Hematopoietic multipotent progenitor cell treated with erythropoietin and hydrocortisone succinate and interleukin-3 and kit ligand, for 8 days (in vitro differentiated cells): ENCODE data around the gene PHACTR2.
"Not testable (repeated sequence)": the region's sequence is repeated elsewhere in the genome, so short reads cannot be mapped to it uniquely, and the experiment has no call there.

Experiments
- DNase-seq: peaks from one replicate; pipeline ENCODE4 v3.0.0-alpha.2; 2015

Gene PHACTR2

DNA sequence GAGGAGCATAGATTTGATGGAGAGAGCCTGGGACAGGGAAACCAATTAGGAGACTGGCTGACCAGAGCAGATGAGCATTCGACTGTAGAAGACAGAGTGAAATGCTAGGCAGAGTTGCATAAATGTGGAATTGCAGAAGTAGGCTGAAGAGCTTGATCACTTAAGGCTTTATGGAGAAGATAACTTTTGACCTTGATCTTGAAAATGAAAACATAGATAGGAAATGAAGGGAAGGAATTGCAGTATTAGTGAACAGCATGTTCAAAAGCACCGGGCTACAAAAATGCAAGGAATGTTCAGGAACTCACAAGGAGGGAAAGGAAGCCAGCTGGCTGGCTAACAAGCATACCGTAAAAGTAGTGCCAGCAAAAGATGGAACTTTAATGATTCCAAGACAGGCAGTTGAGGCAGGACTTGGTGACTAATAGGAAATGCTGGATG, 144.8 kb downstream of the PHACTR2 start:
- DNase-seq: no peak

GRCh38 chr6:143823548-143823947, 145.8 kb downstream of the PHACTR2 start:
- DNase-seq: no peak

DNA sequence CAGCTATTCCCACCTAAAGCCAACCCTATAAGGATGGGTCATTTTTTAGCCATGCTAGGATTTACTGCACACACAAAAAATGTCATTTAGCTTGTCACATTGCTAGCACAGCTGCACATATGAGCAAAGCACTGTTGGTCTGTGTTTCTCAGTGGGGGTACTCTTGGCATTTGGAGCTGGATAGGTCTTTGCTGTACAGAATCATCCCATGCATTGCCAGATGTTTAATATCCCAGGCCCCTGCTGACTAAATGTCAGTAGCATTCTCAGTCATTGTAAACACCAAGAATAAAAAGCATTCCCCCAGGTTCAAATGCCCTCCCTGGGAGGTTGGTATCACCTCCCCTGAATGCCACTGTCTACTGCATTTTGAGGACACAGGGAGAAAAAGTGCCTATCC, 150.8 kb downstream of the PHACTR2 start:
- DNase-seq: no peak

- no peak for DNase-seq
Measured at GRCh38 chr6:143836150-143836549, 158.4 kb downstream of the PHACTR2 start.

- no peak for DNase-seq
Measured at GRCh38 chr6:143838395-143838794, 160.6 kb downstream of the PHACTR2 start.

- DNase-seq: no peak
Measured at GRCh38 chr6:143839196-143839595, 161.4 kb downstream of the PHACTR2 start.

DNA sequence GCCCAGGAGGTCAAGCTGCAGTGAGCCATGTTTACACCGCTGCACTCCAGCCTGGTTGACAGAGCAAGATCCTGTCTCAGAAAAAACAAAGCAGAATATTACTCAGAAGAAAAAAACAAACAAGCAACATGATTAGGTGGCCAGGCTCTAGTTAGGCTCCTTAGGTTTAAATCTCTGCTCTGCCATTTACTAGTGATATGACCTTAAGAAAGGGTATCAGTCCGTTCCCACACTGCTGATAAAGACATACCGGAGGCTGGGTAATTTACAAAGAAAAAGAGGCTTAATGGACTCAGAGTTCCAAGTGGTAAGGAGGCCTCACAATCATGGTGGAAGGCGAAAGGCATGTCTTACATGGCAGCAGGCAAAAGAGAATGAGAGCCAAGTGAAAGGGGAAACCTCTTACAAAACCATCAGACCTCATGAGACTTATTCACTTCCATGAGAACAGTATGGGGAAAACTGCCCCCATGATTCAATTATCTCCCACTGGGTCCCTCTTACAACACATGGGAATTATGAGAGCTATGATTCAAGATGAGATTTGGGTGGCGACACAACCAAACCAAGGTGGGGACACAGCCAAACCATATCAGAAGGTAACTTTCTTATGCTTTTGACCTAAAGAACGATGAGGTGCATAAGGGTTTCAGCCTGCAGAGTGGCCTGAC, 163.0 kb downstream of the PHACTR2 start:
- no peak for DNase-seq

GRCh38 chr6:143842461-143842901, 164.7 kb downstream of the PHACTR2 start:
- DNase-seq: no peak

- DNase-seq: peak; percentile 97
Measured at GRCh38 chr6:143842902-143843676, 165.3 kb downstream of the PHACTR2 start, which contains the start of gene LTV1. Gene LTV1, plus strand, starts transcription at chr6:143843338. Its CDS starts 140 bp downstream, at chr6:143843478.

DNA sequence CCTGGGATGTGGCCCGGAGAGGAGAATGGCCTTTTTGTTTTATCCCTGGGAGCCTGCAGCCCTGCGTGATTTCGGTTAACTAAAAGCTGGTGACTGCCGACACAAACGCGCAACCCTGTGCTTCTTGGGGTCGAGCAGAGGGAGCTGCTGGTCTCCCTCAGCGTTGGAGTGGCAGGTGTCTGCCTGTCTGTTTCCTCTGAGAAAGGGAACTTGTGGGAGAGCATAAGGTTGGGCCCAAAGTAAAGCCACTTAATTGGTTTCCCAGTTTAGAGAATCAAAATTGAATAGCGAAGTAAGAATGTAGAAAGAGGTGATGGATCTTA, 165.9 kb downstream of the PHACTR2 start:
- DNase-seq: no peak

GRCh38 chr6:143844006-143844405, 166.2 kb downstream of the PHACTR2 start:
- peak; percentile 31 for DNase-seq

GRCh38 chr6:143845033-143845432, 167.3 kb downstream of the PHACTR2 start:
- no peak for DNase-seq

GRCh38 chr6:143851706-143852105, 173.9 kb downstream of the PHACTR2 start:
- DNase-seq: not testable (repeated sequence)

DNA sequence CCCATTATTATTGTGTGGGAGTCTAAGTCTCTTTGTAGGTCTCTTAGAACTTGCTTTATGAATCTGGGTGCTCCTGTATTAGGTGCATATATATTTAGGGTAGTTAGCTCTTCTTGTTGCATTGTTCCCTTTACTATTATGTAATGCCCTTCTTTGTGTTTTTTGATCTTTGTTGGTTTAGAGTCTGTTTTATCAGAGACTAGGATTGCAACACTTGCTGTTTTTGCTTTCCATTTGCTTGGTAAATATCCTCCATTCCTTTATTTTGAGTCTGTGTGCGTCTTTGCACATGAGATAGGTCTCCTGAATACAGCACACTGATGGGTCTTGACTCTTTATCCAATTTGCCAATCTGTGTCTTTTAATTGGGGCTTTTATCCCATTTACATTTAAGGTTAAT, 177.3 kb downstream of the PHACTR2 start:
- DNase-seq: not testable (repeated sequence)

DNA sequence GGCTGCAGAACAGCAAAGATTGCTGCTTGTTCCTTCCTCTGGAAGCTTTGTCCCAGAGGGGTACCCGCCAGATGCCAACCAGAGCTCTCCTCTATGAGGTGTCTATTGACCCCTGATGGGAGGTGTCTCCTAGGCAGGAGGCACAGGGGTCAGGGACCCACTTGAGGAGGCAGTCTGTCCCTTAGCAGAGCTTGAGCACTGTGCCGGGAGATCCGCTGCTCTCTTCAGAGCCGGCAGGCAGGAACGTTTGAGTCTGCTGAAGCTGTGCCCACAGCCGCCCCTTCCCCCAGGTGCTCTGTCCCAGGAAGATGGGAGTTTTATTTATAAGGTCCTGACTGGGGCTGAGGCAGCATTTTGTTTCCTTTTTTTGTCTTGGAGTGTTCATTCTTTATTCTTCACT, 179.0 kb downstream of the PHACTR2 start:
- not testable (repeated sequence) for DNase-seq

DNA sequence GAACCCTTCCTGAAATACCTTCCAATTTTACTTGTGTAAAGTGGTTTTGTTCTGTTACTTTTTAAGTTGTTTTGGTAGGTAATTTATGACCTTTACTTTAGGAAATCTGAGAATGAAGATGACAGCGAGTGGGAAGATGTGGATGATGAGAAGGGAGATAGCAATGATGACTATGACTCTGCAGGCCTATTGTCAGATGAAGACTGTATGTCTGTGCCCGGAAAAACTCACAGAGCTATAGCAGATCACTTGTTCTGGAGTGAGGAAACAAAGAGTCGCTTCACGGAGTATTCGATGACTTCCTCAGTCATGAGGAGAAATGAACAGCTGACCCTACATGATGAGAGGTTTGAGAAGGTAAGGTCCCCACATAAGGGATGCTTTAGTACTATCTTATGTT, 179.9 kb downstream of the PHACTR2 start:
- no peak for DNase-seq

DNA sequence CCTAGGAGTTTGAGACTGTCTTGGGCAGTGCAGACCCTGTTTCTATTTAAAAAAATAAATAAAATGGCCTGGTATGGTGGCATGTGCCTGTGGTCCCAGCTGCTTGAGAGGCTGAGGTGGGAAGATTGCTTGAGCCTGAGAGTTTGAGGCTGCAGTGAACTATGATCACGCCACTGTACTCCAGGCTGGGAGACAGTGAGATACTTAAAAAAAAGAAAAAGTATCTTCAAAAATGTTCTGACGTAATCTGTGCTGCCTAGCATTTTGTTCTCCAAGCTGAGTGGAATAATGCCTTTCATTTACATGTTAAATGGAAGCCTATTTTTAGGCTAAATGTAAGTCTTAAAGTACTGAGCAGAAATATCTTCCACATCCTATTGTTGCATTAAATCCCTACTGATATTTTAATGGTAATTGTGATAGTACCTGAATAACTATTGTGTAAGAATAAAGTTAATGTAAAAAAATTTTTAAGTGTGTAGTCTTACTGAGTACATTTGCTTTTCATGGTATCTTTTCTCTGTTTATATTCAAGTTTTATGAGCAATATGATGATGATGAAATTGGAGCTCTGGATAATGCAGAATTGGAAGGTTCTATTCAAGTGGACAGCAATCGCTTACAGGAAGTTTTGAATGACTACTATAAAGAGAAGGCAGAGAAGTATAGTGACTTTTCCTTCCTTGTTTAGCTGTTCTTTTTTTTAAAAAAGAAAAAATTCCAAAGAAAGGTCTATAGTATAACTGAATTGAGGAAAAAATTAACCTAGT, 182.3 kb downstream of the PHACTR2 start:
- DNase-seq: no peak

- DNase-seq: no peak
Measured at GRCh38 chr6:143863771-143864170, 186.0 kb downstream of the PHACTR2 start.

GRCh38 chr6:143864234-143864633, 186.5 kb downstream of the PHACTR2 start, which contains the start of gene ZC2HC1B:
Gene ZC2HC1B, plus strand, starts transcription at chr6:143864474. Its CDS starts 66 bp downstream, at chr6:143864540.
- DNase-seq: no peak

GRCh38 chr6:143867236-143867635, 189.5 kb downstream of the PHACTR2 start:
- no peak for DNase-seq

DNA sequence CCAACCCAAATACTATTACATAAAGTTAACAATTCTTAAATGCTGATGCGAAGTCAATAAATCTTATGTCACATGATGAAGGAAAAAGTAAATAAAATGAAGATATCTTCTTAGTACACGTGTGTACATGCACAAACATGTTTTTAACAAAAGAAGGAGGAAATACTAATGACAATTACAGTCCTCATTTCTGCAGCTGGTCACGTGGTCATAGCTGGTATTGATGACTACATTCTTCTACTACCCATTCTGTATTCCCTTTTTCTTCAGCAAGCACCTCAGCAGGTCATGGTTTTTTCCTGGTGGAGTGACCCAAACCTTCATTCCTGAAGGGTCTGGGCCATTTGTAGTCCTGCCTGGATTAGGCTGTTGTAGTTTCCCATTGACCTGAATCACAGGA, 191.0 kb downstream of the PHACTR2 start:
- DNase-seq: not testable (repeated sequence)

GRCh38 chr6:143871202-143871730, 193.5 kb downstream of the PHACTR2 start:
- DNase-seq: not testable (repeated sequence)

GRCh38 chr6:143872201-143872600, 194.4 kb downstream of the PHACTR2 start:
- DNase-seq: no peak
